ENCODE data around the gene DCLRE1B. TPM values are rescaled to one million over a fixed set of nuclear protein-coding genes. Genes with fewer than 3 reads are reported as not detected.

DCLRE1B gene
- total RNA-seq, 1 donor from 2014 or later: 6.1 TPM

GRCh38 chr1:113922957-113923356, 17.8 kb downstream of the DCLRE1B start:
- Mint-ChIP-seq H3K4me1 (ENCODE audit: low read depth, unreplicated experiment) (no peaks in the 10 kb centered on the region), H3K4me3 (ENCODE audit: unreplicated experiment) (no peak overlapping the region), H3K9me3 (ENCODE audit: unreplicated experiment) (no peaks in the 10 kb centered on the region), H3K27ac (ENCODE audit: unreplicated experiment) (no peak overlapping the region), H3K36me3 (ENCODE audit: unreplicated experiment) (no peaks in the 10 kb centered on the region), H3K27me3 (ENCODE audit: unreplicated experiment) (peaks cover 13% of the 10 kb centered on the region)
- DNase-seq: no peak
- TF ChIP-seq CTCF (IDR thresholded peaks at IDR 0.05; ENCODE audit: partially characterized antibody, unreplicated experiment): no peak

GRCh38 chr1:113924473-113924872, 19.3 kb downstream of the DCLRE1B start:
- no peak for DNase-seq
- no peaks in the 10 kb centered on the region for H3K9me3 Mint-ChIP-seq (ENCODE audit: unreplicated experiment)
- no peak overlapping the region for H3K4me3 Mint-ChIP-seq (ENCODE audit: unreplicated experiment)
- TF ChIP-seq CTCF (IDR thresholded peaks at IDR 0.05; ENCODE audit: partially characterized antibody, unreplicated experiment): no peak
- H3K36me3 Mint-ChIP-seq (ENCODE audit: unreplicated experiment): no peaks in the 10 kb centered on the region
- H3K4me1 Mint-ChIP-seq (ENCODE audit: low read depth, unreplicated experiment): peaks cover 2% of the 10 kb centered on the region
- no peak overlapping the region for H3K27ac Mint-ChIP-seq (ENCODE audit: unreplicated experiment)
- H3K27me3 Mint-ChIP-seq (ENCODE audit: unreplicated experiment): peaks cover 12% of the 10 kb centered on the region

GRCh38 chr1:113928187-113928930, 23.2 kb downstream of the DCLRE1B start:
- H3K27ac Mint-ChIP-seq (ENCODE audit: unreplicated experiment): peak overlapping the region; percentile 94
- peaks cover 6% of the 10 kb centered on the region for H3K9me3 Mint-ChIP-seq (ENCODE audit: unreplicated experiment)
- peaks cover 14% of the 10 kb centered on the region for H3K27me3 Mint-ChIP-seq (ENCODE audit: unreplicated experiment)
- peaks cover 16% of the 10 kb centered on the region for H3K4me1 Mint-ChIP-seq (ENCODE audit: low read depth, unreplicated experiment)
- H3K4me3 Mint-ChIP-seq (ENCODE audit: unreplicated experiment): peak overlapping the region; percentile 92
- H3K36me3 Mint-ChIP-seq (ENCODE audit: unreplicated experiment): no peaks in the 10 kb centered on the region
- no peak for DNase-seq
- no peak for TF ChIP-seq CTCF (IDR thresholded peaks at IDR 0.05; ENCODE audit: partially characterized antibody, unreplicated experiment)

- no peaks in the 10 kb centered on the region for H3K36me3 Mint-ChIP-seq (ENCODE audit: unreplicated experiment)
- peak within 1 kb of the TSS; percentile 94 for H3K27ac Mint-ChIP-seq (ENCODE audit: unreplicated experiment)
- no peak for TF ChIP-seq CTCF (IDR thresholded peaks at IDR 0.05; ENCODE audit: partially characterized antibody, unreplicated experiment)
- H3K4me1 Mint-ChIP-seq (ENCODE audit: low read depth, unreplicated experiment): peaks cover 19% of the 10 kb centered on the region
- DNase-seq: peak; percentile 98
- H3K27me3 Mint-ChIP-seq (ENCODE audit: unreplicated experiment): peaks cover 13% of the 10 kb centered on the region
- peak within 1 kb of the TSS; percentile 92 for H3K4me3 Mint-ChIP-seq (ENCODE audit: unreplicated experiment)
- peaks cover 6% of the 10 kb centered on the region for H3K9me3 Mint-ChIP-seq (ENCODE audit: unreplicated experiment)
Measured at GRCh38 chr1:113928941-113929749, 24.0 kb downstream of the DCLRE1B start, which contains the start of gene HIPK1. Gene HIPK1, plus strand, starts transcription at chr1:113929324.

Data from glutamatergic neuron (in vitro differentiated cells).